22Rv1 (cell line): ENCODE data around the gene NDRG2.

Experiments used
- ZFX ChIP-seq: fragments of 450-650 bp; IDR thresholded peaks from 2 replicates; pipeline ENCODE4 v1.6.1; 2017; ENCODE audit warnings: antibody characterized with exemption, borderline replicate concordance
- TF ChIP-seq, protein P1 (sequence below): fragments of 450-650 bp; IDR thresholded peaks from 2 replicates; pipeline ENCODE4 v1.5.1; 2017; ENCODE audit warnings: mild to moderate bottlenecking

GRCh38 chr14:21041676-21042433, 17.0 kb upstream of the NDRG2 start, which contains the start of gene RNASE7:
- TF ChIP-seq, protein P1, sequence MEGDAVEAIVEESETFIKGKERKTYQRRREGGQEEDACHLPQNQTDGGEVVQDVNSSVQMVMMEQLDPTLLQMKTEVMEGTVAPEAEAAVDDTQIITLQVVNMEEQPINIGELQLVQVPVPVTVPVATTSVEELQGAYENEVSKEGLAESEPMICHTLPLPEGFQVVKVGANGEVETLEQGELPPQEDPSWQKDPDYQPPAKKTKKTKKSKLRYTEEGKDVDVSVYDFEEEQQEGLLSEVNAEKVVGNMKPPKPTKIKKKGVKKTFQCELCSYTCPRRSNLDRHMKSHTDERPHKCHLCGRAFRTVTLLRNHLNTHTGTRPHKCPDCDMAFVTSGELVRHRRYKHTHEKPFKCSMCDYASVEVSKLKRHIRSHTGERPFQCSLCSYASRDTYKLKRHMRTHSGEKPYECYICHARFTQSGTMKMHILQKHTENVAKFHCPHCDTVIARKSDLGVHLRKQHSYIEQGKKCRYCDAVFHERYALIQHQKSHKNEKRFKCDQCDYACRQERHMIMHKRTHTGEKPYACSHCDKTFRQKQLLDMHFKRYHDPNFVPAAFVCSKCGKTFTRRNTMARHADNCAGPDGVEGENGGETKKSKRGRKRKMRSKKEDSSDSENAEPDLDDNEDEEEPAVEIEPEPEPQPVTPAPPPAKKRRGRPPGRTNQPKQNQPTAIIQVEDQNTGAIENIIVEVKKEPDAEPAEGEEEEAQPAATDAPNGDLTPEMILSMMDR, result no peak
- no peak for TF ChIP-seq ZFX
